ENCODE data around the gene WNT9A. TPM values are rescaled to one million over a fixed set of nuclear protein-coding genes. Genes with fewer than 3 reads are reported as not detected.
A peak's percentile ranks its signal among the peaks of the same experiment; 100 is the strongest.

WNT9A gene
- total RNA-seq, 2 experiments from 2014 or later = not detected

GRCh38 chr1:227951624-227952373, 4.1 kb upstream of the WNT9A start:
- CTCF ChIA-PET = interaction anchor here (0.6 to 2.0 kb wide), 6 partner anchors 11 to 191 kb away, joined by 3 to 9 read pairs (median 3); no protein-coding TSS in a partner anchor
- Mint-ChIP-seq H3K4me3 (no peak overlapping the region), H3K36me3 (ENCODE audit: low read depth) (no peaks in the 10 kb centered on the region), H3K9me3 (no peaks in the 10 kb centered on the region), H3K27me3 (ENCODE audit: low read depth) (peaks cover 28% of the 10 kb centered on the region), H3K4me1 (ENCODE audit: low read depth) (peaks cover 5% of the 10 kb centered on the region), H3K27ac (no peak overlapping the region)
- intact Hi-C loops (cut with micrococcal nuclease) = no loop called here
- DNase-seq = no peak

- H3K27ac Mint-ChIP-seq = no peak overlapping the region
- peaks cover 22% of the 10 kb centered on the region for H3K27me3 Mint-ChIP-seq (ENCODE audit: low read depth)
- DNase-seq = no peak
- H3K4me3 Mint-ChIP-seq = no peak overlapping the region
- intact Hi-C loops (cut with micrococcal nuclease) = no loop called here
- CTCF ChIA-PET = interaction anchor here (0.7 to 2.0 kb wide), 4 partner anchors 12 to 190 kb away, joined by 3 to 9 read pairs (median 4); no protein-coding TSS in a partner anchor
- no peaks in the 10 kb centered on the region for H3K36me3 Mint-ChIP-seq (ENCODE audit: low read depth)
- H3K9me3 Mint-ChIP-seq = no peaks in the 10 kb centered on the region
- H3K4me1 Mint-ChIP-seq (ENCODE audit: low read depth) = peaks cover 7% of the 10 kb centered on the region
Observed at GRCh38 chr1:227950735-227951346, 3.1 kb upstream of the WNT9A start.

- Mint-ChIP-seq H3K27me3 (ENCODE audit: low read depth) (peaks cover 17% of the 10 kb centered on the region), H3K9me3 (no peaks in the 10 kb centered on the region), H3K27ac (no peak overlapping the region), H3K4me1 (ENCODE audit: low read depth) (peaks cover 7% of the 10 kb centered on the region), H3K36me3 (ENCODE audit: low read depth) (no peaks in the 10 kb centered on the region), H3K4me3 (no peak overlapping the region)
- DNase-seq = no peak
- CTCF ChIA-PET = interaction anchor here (0.6 to 2.0 kb wide), 4 partner anchors 52 to 220 kb away, joined by 3 to 5 read pairs (median 4); no protein-coding TSS in a partner anchor
- intact Hi-C loops (cut with micrococcal nuclease) = loop anchor here (10.0 kb wide), 1 partner anchor 405 kb away; no protein-coding TSS in a partner anchor
Observed at GRCh38 chr1:227949954-227950734, 2.4 kb upstream of the WNT9A start.

GRCh38 chr1:227949341-227949921, 1.7 kb upstream of the WNT9A start:
- no peak for DNase-seq
- Mint-ChIP-seq H3K36me3 (ENCODE audit: low read depth) (no peaks in the 10 kb centered on the region), H3K27me3 (ENCODE audit: low read depth) (peaks cover 12% of the 10 kb centered on the region), H3K4me3 (no peak overlapping the region), H3K9me3 (no peaks in the 10 kb centered on the region), H3K27ac (no peak overlapping the region), H3K4me1 (ENCODE audit: low read depth) (peaks cover 7% of the 10 kb centered on the region)
- intact Hi-C loops (cut with micrococcal nuclease) = loop anchor here (10.0 kb wide), 1 partner anchor 405 kb away; no protein-coding TSS in a partner anchor
- CTCF ChIA-PET = interaction anchor here (1.0 kb wide), 1 partner anchor 191 kb away, joined by 3 read pairs; no protein-coding TSS in a partner anchor

GRCh38 chr1:227948493-227949260, 945 bp upstream of the WNT9A start:
- Mint-ChIP-seq H3K27ac (no peak overlapping the region), H3K27me3 (ENCODE audit: low read depth) (peaks cover 7% of the 10 kb centered on the region), H3K4me1 (ENCODE audit: low read depth) (peaks cover 5% of the 10 kb centered on the region), H3K36me3 (ENCODE audit: low read depth) (no peaks in the 10 kb centered on the region), H3K4me3 (peak overlapping the region; percentile 35), H3K9me3 (no peaks in the 10 kb centered on the region)
- DNase-seq = no peak
- intact Hi-C loops (cut with micrococcal nuclease) = loop anchor here (10.0 kb wide), 1 partner anchor 404 kb away; no protein-coding TSS in a partner anchor
- CTCF ChIA-PET = interaction anchor here (1.0 to 2.0 kb wide), 2 partner anchors 12 to 186 kb away, joined by 3 to 7 read pairs; no protein-coding TSS in a partner anchor

GRCh38 chr1:227947386-227947675, 401 bp downstream of the WNT9A start:
- H3K9me3 Mint-ChIP-seq = no peaks in the 10 kb centered on the region
- no peaks in the 10 kb centered on the region for H3K36me3 Mint-ChIP-seq (ENCODE audit: low read depth)
- DNase-seq = no peak
- H3K4me1 Mint-ChIP-seq (ENCODE audit: low read depth) = peaks cover 5% of the 10 kb centered on the region
- H3K4me3 Mint-ChIP-seq = peak overlapping the region; percentile 63
- intact Hi-C loops (cut with micrococcal nuclease) = loop anchor here (10.0 kb wide), 1 partner anchor 403 kb away; no protein-coding TSS in a partner anchor
- H3K27ac Mint-ChIP-seq = no peak overlapping the region
- H3K27me3 Mint-ChIP-seq (ENCODE audit: low read depth) = peaks cover 7% of the 10 kb centered on the region
- CTCF ChIA-PET = interaction anchor here (2.0 kb wide), 1 partner anchor 185 kb away, joined by 7 read pairs; no protein-coding TSS in a partner anchor

- H3K27me3 Mint-ChIP-seq (ENCODE audit: low read depth) = peaks cover 7% of the 10 kb centered on the region
Observed at GRCh38 chr1:227946624-227947385, 927 bp downstream of the WNT9A start.

GRCh38 chr1:227945891-227946623, 1.7 kb downstream of the WNT9A start:
- no peak for DNase-seq
- H3K4me1 Mint-ChIP-seq (ENCODE audit: low read depth) = peaks cover 5% of the 10 kb centered on the region
- intact Hi-C loops (cut with micrococcal nuclease) = loop anchor here (1.0 to 10.0 kb wide), 3 partner anchors 184 to 465 kb away; no protein-coding TSS in a partner anchor
- peaks cover 7% of the 10 kb centered on the region for H3K27me3 Mint-ChIP-seq (ENCODE audit: low read depth)
- CTCF ChIA-PET = interaction anchor here (0.8 kb wide), 1 partner anchor 180 kb away, joined by 3 read pairs; no protein-coding TSS in a partner anchor
- H3K27ac Mint-ChIP-seq = no peak overlapping the region
- peak overlapping the region; percentile 36 for H3K4me3 Mint-ChIP-seq
- no peaks in the 10 kb centered on the region for H3K36me3 Mint-ChIP-seq (ENCODE audit: low read depth)
- H3K9me3 Mint-ChIP-seq = no peaks in the 10 kb centered on the region

More at GRCh38 chr1:227946624-227947385, 927 bp downstream of the WNT9A start:
- DNase-seq = peak; percentile 69
- Mint-ChIP-seq H3K27ac (no peak overlapping the region), H3K9me3 (no peaks in the 10 kb centered on the region), H3K4me1 (ENCODE audit: low read depth) (peaks cover 5% of the 10 kb centered on the region), H3K4me3 (peak overlapping the region; percentile 63), H3K36me3 (ENCODE audit: low read depth) (no peaks in the 10 kb centered on the region)
- intact Hi-C loops (cut with micrococcal nuclease) = loop anchor here (1.0 to 10.0 kb wide), 3 partner anchors 185 to 466 kb away; no protein-coding TSS in a partner anchor
- CTCF ChIA-PET = interaction anchor here (0.8 to 2.0 kb wide), 2 partner anchors 181 to 184 kb away, joined by 3 to 7 read pairs; no protein-coding TSS in a partner anchor

GRCh38 chr1:227944931-227945890, 2.5 kb downstream of the WNT9A start:
- DNase-seq = no peak
- Mint-ChIP-seq H3K4me1 (ENCODE audit: low read depth) (peaks cover 5% of the 10 kb centered on the region), H3K36me3 (ENCODE audit: low read depth) (no peaks in the 10 kb centered on the region), H3K27me3 (ENCODE audit: low read depth) (peaks cover 7% of the 10 kb centered on the region), H3K4me3 (no peak overlapping the region), H3K27ac (no peak overlapping the region), H3K9me3 (no peaks in the 10 kb centered on the region)
- intact Hi-C loops (cut with micrococcal nuclease) = loop anchor here (10.0 kb wide), 1 partner anchor 400 kb away; no protein-coding TSS in a partner anchor
- CTCF ChIA-PET = interaction anchor here (0.7 kb wide), 1 partner anchor 182 kb away, joined by 3 read pairs; no protein-coding TSS in a partner anchor
